HL-60 (cell line): ENCODE results near the gene EBF3.

Source experiments
- DNase-seq, 2 experiments: peaks; one replicate each; pipeline ENCODE4 v3.0.0-alpha.2; 2010 to 2020; ENCODE audit warnings: low read depth in 1 of 2, low spot score in 1 of 2
- H3K27ac ChIP-seq: fragments of 250-450 bp; sonication (Bioruptor Pico); replicated peaks from 2 replicates; pipeline ENCODE4 v1.5.1; 2020; ENCODE audit warnings: mild to moderate bottlenecking, moderate library complexity
- H3K27me3 ChIP-seq: fragments of 250-450 bp; sonication (Bioruptor Pico); 2 replicates; pipeline ENCODE4 v1.5.1; 2021; ENCODE audit warnings: mild to moderate bottlenecking, moderate library complexity; ENCODE audit not compliant: insufficient read depth, poor library complexity, severe bottlenecking
- H3K4me3 ChIP-seq: replicated peaks from 2 replicates; pipeline ENCODE4 v1.5.1; 2011; ENCODE audit warnings: mild to moderate bottlenecking, control low read depth, low read length; ENCODE audit not compliant: insufficient read depth
- GABPA ChIP-seq: IDR thresholded peaks from 2 replicates; pipeline ENCODE4 v1.6.1; 2012; ENCODE audit warnings: low read depth
- POLR2AphosphoS5 ChIP-seq: IDR thresholded peaks from 2 replicates; pipeline ENCODE4 v1.6.1; 2012; ENCODE audit warnings: low read depth
- SPI1 ChIP-seq: IDR thresholded peaks from 2 replicates; pipeline ENCODE4 v1.6.1; 2012; ENCODE audit warnings: low read depth, mild to moderate bottlenecking, borderline replicate concordance
- TF ChIP-seq, protein P1 (sequence below): IDR thresholded peaks from 2 replicates; pipeline ENCODE4 v1.6.1; 2012; ENCODE audit warnings: low read depth; ENCODE audit not compliant: insufficient replicate concordance
- TF ChIP-seq, protein P2 (sequence below): IDR thresholded peaks from one replicate; pipeline ENCODE4 v1.5.1; 2011; ENCODE audit warnings: low read length, control low read depth, inconsistent platforms; ENCODE audit not compliant: insufficient read depth

Gene EBF3

DNA sequence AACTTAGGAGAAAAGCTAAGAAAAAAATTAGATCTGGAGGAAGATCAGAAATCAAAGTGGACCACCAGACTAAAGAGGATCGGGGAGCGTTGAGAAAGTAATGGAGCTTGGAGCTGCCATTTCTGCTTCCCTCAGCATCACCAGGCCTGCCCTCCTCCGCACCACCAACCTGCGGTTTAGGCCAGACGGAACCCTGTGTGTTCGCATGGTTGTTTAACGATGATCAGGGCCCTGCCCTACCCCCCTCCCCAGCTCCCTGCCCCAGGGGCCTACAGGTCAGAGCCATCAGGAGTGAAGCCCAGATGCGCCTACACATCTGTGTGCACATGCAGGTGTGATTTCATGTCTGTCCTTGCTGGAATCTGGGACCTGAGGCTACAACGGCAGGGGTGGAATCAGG lies 45.7 kb downstream of the EBF3 start:
- TF ChIP-seq, protein P1, sequence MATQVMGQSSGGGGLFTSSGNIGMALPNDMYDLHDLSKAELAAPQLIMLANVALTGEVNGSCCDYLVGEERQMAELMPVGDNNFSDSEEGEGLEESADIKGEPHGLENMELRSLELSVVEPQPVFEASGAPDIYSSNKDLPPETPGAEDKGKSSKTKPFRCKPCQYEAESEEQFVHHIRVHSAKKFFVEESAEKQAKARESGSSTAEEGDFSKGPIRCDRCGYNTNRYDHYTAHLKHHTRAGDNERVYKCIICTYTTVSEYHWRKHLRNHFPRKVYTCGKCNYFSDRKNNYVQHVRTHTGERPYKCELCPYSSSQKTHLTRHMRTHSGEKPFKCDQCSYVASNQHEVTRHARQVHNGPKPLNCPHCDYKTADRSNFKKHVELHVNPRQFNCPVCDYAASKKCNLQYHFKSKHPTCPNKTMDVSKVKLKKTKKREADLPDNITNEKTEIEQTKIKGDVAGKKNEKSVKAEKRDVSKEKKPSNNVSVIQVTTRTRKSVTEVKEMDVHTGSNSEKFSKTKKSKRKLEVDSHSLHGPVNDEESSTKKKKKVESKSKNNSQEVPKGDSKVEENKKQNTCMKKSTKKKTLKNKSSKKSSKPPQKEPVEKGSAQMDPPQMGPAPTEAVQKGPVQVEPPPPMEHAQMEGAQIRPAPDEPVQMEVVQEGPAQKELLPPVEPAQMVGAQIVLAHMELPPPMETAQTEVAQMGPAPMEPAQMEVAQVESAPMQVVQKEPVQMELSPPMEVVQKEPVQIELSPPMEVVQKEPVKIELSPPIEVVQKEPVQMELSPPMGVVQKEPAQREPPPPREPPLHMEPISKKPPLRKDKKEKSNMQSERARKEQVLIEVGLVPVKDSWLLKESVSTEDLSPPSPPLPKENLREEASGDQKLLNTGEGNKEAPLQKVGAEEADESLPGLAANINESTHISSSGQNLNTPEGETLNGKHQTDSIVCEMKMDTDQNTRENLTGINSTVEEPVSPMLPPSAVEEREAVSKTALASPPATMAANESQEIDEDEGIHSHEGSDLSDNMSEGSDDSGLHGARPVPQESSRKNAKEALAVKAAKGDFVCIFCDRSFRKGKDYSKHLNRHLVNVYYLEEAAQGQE = no peak
- TF ChIP-seq SPI1 (no peak), GABPA (no peak), POLR2AphosphoS5 (no peak)
- TF ChIP-seq, protein P2, sequence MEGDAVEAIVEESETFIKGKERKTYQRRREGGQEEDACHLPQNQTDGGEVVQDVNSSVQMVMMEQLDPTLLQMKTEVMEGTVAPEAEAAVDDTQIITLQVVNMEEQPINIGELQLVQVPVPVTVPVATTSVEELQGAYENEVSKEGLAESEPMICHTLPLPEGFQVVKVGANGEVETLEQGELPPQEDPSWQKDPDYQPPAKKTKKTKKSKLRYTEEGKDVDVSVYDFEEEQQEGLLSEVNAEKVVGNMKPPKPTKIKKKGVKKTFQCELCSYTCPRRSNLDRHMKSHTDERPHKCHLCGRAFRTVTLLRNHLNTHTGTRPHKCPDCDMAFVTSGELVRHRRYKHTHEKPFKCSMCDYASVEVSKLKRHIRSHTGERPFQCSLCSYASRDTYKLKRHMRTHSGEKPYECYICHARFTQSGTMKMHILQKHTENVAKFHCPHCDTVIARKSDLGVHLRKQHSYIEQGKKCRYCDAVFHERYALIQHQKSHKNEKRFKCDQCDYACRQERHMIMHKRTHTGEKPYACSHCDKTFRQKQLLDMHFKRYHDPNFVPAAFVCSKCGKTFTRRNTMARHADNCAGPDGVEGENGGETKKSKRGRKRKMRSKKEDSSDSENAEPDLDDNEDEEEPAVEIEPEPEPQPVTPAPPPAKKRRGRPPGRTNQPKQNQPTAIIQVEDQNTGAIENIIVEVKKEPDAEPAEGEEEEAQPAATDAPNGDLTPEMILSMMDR = no peak
- no peak overlapping the region for H3K4me3 ChIP-seq
- no peak for DNase-seq
- no peaks in the 10 kb centered on the region for H3K27me3 ChIP-seq
- no peak overlapping the region for H3K27ac ChIP-seq

DNA sequence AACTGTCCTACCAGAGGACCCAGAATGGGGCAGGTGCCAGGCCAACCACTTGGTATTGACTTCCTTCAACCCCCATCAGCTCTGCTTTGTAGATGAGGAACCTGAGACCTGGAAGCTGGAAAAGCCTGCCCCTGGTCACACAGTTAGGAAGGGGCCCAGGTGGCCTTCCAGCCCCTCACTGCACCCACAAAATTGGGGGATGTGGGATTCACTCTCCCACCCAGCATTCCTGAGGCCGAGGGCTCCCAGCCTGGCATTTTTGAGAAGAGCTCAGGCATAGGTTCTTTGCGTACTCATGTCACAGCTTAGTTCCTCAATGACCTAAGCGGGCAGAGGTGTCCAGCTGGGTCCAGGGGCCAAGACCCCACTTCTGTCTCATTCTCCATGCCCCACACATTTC lies 46.1 kb downstream of the EBF3 start:
- no peak overlapping the region for H3K27ac ChIP-seq
- DNase-seq = no peak
- no peak overlapping the region for H3K4me3 ChIP-seq
- TF ChIP-seq, protein P1 = no peak
- no peak for TF ChIP-seq POLR2AphosphoS5
- TF ChIP-seq, protein P2 = no peak
- TF ChIP-seq GABPA = no peak
- TF ChIP-seq SPI1 = no peak
- no peaks in the 10 kb centered on the region for H3K27me3 ChIP-seq

DNA sequence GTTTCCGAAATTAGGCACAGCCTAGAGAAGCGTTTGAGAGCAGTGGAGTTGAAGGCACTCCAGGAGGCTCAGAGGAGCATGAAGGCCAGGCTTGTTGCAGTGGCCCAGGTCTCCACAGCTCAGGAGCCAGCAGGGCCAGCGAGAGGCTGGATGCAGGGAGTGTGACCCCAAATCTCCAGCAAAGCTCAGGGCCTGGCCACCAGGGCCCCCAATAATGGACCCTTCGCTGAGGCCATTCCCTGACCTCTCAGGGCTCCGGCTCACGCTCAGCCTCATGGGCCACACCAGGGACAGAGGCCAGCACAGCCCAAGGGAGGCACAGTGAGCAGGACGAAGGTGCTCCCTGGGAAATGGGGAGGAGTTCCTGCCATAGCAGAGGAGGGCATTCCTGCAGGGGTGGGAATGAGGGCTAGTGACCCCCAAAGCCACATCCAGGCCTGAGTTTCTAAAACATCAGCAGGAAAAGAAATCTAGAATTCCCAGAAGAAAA lies 47.5 kb downstream of the EBF3 start:
- no peak for DNase-seq
- Histone ChIP-seq H3K27me3 (no peaks in the 10 kb centered on the region), H3K27ac (no peak overlapping the region), H3K4me3 (no peak overlapping the region)
- TF ChIP-seq SPI1 (no peak), GABPA (no peak)
- TF ChIP-seq, protein P2 = no peak
- TF ChIP-seq, protein P1 = no peak
